Loucy (cell line): Measurements from ENCODE around the gene CLN5.
"Not testable (repeated sequence)": the region's sequence is repeated elsewhere in the genome, so short reads cannot be mapped to it uniquely, and the experiment has no call there.

Experiments used
- CTCF ChIP-seq: fragments of 200-600 bp; sonication (generic); conservative IDR thresholded peaks from 2 replicates; pipeline ENCODE4 v1.5.1; 2014; ENCODE audit warnings: mild to moderate bottlenecking, antibody characterized with exemption, low read length
- EZH2phosphoT487 ChIP-seq: fragments of 200-600 bp; IDR thresholded peaks from 2 replicates; pipeline ENCODE4 v1.6.1; 2018; ENCODE audit warnings: antibody characterized with exemption, mild to moderate bottlenecking, moderate library complexity, borderline replicate concordance

- not testable (repeated sequence) for TF ChIP-seq EZH2phosphoT487, CTCF
Observed at GRCh38 chr13:77008337-77008736, 16.5 kb downstream of the CLN5 start.
